GM12878 (cell line): ENCODE results near the gene USP37.

ENCODE experiments used
- NR2C2 ChIP-seq: IDR thresholded peaks from 2 replicates; pipeline ENCODE4 v1.6.1; 2011; ENCODE audit warnings: borderline replicate concordance, low read depth; ENCODE audit not compliant: control insufficient read depth, insufficient read length
- POLR2AphosphoS2 ChIP-seq: IDR thresholded peaks from 2 replicates; pipeline ENCODE4 v1.6.1; 2011; ENCODE audit warnings: low read depth, mild to moderate bottlenecking, low read length, improper control_type of control experiment, moderate library complexity

GRCh38 chr2:218523651-218524050 lies 44.5 kb downstream of the USP37 start:
- no peak for TF ChIP-seq NR2C2
- TF ChIP-seq POLR2AphosphoS2: no peak
